Aorta (tissue), 4 donors: ENCODE data around the gene ARMC8. TPM values are rescaled to one million over a fixed set of nuclear protein-coding genes. Genes with fewer than 3 reads are reported as not detected.

Source experiments
- polyA plus RNA-seq, 2 donors: library from polyadenylated mRNA; stranded (reverse); fragments of 200-250 nt; gene quantifications; one replicate each; pipeline ENCODE4 v1.2.3, GENCODE V29; 2013
- total RNA-seq, 2 donors: library from RNA; stranded (reverse); fragmentation: NEBNext Ultra II Directional; extraction: Animal tissue kit (Norgen Biotek cat#: 25700); gene quantifications; one replicate each; pipeline ENCODE4 v1.2.1, GENCODE V29; 2021
- donor health status: healthy with polysubstance abuse.
- donor health status: Bipolar disorder and iron deficiency.
- donor health status: DM: no; HTN: no; CAD: no.
- donor health status: DM: yes; HTN: yes; CAD: no.

The ARMC8 gene
- total and polyA plus RNA-seq, 4 donors, result 18.2 to 59.7 (median 41.5) TPM

Other genes with a start within 250 kb of the ARMC8 start
- not detected for gene CLDN18, start 177.1 kb upstream of the ARMC8 start, total RNA-seq
- under 1 TPM; 0.20 to 0.50 TPM for gene CLDN18, start 177.1 kb upstream of the ARMC8 start, polyA plus RNA-seq
- gene DZIP1L, start 71.7 kb upstream of the ARMC8 start, total RNA-seq, result 10 to 100 TPM; 19.0 to 48.3 TPM
- 10 to 100 TPM in 1 of 2 donors, 1 to 10 TPM in 1; 1.3 to 17.8 TPM for gene DZIP1L, start 71.7 kb upstream of the ARMC8 start, polyA plus RNA-seq
- gene A4GNT, start 54.9 kb upstream of the ARMC8 start, total RNA-seq, result not detected
- gene A4GNT, start 54.9 kb upstream of the ARMC8 start, polyA plus RNA-seq, result not detected
- 10 to 100 TPM; 11.1 to 15.3 TPM for gene DBR1, start 12.4 kb upstream of the ARMC8 start, total RNA-seq
- 1 to 10 TPM; 5.5 to 9.9 TPM for gene DBR1, start 12.4 kb upstream of the ARMC8 start, polyA plus RNA-seq
- under 1 TPM in 1 of 2 donors, not detected in 1; 0.93 TPM for gene NME9, start 142.6 kb downstream of the ARMC8 start, total RNA-seq
- under 1 TPM in 1 of 2 donors, not detected in 1; 0.41 TPM for gene NME9, start 142.6 kb downstream of the ARMC8 start, polyA plus RNA-seq
- gene MRAS, start 161.3 kb downstream of the ARMC8 start, total RNA-seq, result 10 to 100 TPM; 46.3 to 68.1 TPM
- 10 to 100 TPM; 22.8 to 33.6 TPM for gene MRAS, start 161.3 kb downstream of the ARMC8 start, polyA plus RNA-seq
- 1 to 10 TPM; 1.0 to 2.7 TPM for gene ESYT3, start 247.3 kb downstream of the ARMC8 start, total RNA-seq
- gene ESYT3, start 247.3 kb downstream of the ARMC8 start, polyA plus RNA-seq, result under 1 TPM; 0.38 to 0.72 TPM